IPS-NIHi7 (cell line): ENCODE data around the gene HCRTR1.

Source experiments
- DNase-seq: peaks from one replicate; pipeline ENCODE4 v3.0.0; 2012; ENCODE audit warnings: mixed read lengths; ENCODE audit errors: extremely low spot score

HCRTR1 gene

DNA sequence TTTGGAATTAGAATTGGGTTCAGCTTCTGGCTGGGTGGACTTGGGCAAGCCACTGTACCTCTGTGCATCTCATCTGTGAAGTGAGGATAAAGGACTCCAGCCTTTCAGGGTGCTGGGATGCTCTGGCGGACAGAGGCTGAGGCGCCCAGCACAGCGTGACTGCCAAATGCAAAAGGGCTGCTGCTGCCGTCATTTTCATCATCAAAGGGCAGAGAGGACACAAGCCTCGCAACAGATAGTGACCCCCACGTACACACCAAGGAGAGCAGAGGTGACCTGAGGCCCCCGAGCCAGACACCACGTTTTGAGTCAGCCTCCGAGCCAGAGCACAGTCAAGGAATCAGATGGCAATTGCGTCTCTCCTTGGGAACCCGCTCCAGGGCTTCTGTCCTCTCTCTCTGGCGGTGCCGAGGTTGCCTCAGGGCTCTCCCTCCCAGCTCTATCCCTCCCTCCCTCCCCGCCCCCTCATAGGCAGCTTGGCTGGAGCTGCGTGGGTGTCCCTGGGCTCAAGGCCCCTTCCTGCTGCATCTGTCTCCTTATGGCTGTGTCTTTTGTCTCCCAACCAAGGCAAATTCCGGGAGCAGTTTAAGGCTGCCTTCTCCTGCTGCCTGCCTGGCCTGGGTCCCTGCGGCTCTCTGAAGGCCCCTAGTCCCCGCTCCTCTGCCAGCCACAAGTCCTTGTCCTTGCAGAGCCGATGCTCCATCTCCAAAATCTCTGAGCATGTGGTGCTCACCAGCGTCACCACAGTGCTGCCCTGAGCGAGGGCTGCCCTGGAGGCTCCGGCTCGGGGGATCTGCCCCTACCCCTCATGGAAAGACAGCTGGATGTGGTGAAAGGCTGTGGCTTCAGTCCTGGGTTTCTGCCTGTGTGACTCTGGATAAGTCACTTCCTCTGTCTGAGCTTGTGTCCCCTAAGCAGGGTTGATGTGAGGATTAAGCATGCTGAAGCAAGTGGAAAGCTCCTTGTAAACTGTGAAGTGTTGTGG lies 9.0 kb downstream of the HCRTR1 start:
- peak; percentile 67 for DNase-seq

DNA sequence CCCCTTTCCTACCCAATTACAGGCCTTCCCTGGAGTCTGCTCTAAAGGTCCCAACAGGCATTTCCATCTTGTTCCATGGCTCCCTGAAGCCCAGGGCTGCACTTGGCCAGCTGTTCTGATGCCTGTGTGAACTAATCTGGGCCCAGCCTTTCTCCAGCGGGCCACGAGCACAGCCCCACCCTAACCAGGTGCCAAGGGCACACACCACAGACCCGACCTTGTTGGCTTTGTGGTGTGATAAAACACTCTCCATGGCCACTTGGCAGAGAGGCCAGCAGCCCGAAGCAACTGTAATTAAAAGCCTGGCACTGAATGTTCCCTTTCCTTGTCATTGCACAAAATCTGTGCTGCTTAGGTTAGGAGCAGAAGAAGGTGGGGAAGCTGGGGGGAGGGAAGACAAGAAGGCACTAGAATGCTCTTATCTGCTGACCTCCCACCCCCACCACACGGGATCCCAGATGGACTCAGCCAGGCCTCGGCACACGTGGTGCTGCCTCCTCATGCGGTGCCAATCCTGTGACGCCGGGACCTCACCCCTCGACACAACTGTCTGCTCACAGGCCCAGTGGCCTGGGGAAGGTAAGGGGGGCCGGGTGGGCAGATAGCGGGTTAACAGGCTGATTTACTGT lies 9.9 kb downstream of the HCRTR1 start:
- no peak for DNase-seq

DNA sequence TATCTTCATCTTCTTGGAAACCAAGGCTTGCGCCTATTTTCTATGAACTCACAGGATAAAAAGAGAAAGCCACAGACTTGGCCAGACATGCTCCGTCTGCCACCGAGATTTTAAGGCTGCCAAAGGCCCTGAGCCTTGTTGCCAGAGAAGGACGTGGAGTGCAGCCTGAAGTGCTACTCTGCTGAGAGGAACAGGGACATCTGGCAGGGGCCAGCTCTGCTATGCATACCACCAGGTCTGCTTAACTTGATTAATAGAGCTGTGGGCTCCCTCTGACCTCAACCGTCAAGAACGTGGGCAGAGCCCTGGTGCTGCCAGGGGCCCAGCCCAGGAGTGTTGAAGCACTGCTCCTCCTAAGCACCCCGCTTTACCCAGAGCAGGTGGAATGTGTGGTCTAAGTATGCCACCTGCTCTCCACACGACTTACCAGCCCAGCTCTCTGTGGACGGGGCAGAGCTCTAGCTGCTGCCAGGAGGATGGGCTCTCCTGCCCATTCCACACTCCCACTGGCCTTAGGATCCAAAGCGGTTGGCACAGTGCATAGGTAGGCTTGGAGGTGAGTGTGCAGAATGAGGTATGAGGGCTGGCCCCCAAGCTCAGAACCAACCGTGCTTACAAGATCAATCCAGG lies 10.6 kb downstream of the HCRTR1 start:
- DNase-seq = no peak

DNA sequence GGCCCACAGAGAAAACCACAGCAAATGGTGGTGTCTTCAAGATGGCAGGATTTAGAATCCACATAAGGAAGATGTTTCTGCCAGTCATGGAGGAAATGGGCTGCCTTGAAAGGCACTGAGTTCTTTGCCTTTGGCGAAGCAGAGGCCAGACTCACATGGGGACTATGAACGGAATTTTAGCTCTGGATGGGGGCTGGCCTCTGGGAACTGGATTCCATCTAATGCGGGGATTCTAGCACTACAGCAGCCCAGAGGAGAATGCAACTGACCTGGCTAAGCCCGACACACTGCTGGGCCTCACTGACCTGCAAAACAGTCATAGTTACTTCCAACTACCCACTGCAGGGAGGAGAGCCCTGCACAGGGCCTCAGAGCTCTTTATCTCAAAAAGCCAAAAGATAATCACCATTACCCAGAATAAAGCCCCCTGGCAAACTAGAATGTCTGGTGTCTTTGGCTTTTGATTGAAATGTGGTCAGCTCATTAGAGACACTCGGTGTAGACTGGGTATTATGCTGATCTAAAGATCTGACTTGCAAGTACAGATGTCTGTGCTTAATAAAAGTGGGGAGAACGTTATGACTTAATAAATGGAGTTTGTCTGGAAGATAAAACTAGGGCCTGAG lies 11.6 kb downstream of the HCRTR1 start:
- DNase-seq = no peak

DNA sequence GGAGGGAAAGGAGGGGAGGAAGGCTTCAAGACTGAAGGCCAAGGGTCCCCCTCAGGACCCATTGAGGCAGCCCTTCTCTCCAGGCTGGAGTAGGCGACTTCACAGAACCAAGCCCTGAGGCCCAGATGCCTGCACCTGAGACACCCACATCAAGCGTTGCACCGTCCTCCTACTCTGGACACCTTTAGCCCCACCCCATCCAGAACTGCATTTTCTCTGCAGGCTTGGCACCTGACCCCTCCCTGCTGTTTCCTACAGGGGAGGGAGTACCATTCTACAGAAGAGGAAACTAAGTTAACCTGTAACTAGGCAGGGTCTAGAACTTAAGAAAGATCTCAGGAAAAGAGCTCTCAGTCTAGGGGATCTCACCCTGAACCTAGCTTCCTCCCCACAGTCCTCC lies 15.2 kb downstream of the HCRTR1 start:
- DNase-seq = no peak

DNA sequence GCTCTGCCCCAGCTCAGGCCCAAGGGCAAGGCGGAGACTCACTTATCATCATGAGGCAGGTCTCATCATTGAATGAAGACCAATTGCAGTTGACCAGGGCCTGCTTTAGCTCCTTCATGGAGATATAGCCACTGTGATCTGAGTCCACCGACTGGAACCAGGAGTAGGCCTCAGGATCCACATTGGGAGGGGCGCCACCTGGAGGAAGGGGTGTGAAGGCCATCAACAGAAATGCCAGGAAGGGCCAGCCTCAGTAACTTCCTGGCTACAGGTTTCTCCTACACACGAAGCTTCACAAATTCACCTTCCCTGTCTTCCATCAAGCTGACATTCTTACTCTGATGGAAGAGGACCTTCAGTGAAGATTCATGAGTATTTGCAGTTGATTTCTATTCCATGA lies 15.6 kb downstream of the HCRTR1 start:
- DNase-seq = peak; percentile 64

DNA sequence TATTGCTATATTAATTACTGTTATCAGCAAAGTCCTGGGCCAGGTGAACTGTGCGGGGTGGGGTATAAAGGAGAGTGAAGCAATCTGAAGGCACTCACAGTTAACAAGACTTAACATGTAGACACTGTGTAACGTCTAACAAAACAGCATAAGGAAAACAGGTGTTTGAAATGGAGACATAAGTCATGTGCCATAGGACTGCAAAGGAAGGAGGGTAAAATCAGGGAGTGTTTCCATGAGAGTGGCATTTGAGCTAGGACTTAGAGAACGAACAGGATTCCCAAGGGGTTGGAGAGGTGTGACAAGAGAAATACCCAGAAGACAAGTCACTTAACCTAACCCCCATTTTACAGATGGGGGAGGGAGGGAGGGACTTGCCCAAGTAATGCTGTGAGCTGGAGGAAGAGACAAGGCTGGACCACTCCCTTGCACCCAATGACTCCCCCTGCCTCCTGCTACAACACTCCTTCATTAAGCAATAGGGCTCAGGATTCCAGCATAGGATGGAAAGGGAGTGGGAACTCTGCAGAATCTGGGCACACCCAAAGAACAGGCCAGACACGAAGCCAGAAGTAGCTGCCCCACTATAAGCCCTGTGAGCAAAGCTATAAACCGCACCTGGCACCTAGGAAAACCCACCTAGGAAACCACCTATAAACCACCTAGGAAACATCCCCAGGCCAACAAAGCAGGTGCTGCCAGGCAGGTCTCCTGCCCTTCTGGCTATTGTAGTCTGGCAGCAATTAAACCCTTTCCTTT lies 20.6 kb downstream of the HCRTR1 start:
- DNase-seq = no peak

DNA sequence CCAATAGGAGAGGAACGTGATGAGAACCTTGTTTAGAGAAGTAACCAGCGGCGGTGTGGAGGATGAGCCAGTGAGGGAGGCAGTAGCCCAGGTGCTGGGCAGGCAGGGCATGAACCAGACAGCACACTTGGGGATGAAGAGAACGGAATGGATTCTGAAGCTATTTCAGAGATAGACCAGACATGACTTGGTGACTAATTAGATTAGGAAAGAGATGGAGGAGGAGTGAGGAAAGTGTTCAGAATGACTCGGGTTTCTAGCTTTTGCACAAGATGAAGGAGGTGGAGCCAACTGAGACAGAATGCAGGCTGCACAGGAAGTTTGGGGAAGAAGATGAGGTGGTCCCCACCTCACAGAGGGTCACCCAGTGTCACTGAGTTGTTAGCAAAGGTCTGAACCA lies 22.1 kb downstream of the HCRTR1 start:
- DNase-seq = no peak

DNA sequence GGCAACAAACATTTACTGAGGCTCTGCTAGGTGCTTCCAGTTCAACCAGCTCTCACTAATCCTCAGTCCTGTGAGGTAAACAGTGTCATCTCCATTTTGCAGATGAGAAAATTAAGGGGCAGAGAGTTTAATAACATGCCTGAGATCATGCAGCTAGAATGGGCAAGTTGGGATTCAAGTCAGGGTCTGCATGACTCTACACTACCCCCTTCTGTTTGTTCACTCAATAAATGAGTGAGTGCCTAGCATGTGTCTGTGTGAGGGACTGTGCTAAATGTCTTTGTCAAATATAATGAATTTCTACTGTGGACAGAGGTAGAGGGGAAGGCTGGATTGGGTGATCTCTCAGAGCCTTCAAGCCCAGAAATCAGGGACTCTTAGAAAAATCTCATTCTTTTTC lies 22.7 kb downstream of the HCRTR1 start:
- no peak for DNase-seq

DNA sequence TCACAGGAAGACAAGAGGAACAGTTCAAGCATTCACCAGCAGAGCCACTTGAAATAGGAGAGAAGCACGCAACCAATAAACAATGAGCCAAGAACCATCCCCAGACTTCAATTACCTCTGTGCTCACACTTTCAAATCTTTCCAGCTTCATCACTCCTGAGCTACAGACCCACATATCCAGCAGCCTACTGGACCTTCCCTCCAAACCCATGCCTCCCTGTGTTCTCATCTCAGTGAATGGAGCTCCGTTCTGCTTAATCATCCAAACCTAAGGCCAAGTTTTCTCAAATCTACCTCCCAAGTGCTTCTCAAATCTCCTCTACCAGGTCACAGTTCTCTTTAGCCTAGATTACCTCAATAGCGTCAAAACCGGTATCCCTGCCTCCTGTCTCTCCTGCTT lies 23.5 kb downstream of the HCRTR1 start:
- DNase-seq = no peak

DNA sequence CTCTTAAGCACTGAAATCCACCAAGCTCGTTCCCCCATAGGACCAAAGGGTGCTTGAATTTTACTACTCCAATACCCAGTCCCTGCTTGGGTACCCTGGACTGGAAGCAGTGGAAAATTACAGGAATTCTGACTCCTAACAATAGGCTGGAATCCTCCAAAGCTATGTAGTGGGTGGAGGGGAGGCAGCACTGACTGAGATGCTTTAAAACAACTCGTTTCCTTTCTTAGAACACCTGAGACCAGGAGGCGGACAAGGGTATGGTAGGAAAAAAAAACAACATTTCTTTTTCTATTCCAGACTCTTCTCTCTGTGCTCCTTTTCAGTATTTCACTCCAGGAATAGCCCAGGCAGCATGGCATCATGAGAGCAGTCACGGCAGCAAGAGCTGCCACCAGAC lies 24.9 kb downstream of the HCRTR1 start:
- DNase-seq = no peak

DNA sequence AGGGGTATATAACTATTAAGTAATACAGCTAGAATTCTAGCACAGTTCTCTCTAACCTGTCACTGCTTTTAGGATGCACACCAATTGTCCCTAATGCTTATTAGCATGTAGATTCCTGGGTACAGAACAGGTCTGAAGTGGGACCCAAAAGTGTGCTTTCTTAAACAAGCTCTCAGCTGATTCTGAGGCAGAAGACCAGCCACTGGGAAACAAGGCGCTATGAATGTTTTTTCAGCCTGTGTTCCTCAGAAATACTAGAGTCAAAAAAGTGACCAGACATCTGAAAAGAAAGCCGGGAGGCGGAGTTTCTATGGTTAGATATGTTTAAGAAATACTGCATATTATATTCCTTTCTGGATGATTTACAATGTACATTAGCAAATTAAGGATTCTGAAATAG lies 25.4 kb downstream of the HCRTR1 start:
- DNase-seq = no peak

DNA sequence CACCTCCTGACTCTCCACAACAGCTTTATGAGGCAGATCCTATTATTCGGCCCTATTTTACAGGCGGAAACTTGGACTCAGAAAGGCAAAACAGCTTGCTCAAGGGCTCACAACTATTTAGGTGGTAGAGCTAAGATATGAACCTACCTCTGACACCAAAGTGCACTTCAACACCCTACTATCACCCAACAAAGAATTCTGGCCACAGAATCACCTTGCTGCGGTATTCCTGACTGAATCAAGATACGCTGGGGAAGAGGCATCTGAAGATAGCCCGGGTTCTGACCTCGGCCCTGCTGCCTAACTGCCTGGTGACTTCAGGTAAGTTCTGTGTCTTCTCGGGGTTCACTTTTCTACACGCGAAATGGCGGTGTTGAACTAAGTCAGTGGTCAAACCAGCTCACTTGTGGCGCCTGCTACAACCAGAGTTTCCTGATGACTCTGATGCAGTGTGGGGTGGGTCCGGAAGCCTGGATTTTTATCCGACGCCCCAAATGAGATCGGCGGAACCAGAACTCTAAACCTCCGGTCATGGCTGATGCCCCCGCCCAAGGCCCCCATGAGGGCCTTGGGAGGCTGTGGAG lies 26.6 kb downstream of the HCRTR1 start:
- no peak for DNase-seq

DNA sequence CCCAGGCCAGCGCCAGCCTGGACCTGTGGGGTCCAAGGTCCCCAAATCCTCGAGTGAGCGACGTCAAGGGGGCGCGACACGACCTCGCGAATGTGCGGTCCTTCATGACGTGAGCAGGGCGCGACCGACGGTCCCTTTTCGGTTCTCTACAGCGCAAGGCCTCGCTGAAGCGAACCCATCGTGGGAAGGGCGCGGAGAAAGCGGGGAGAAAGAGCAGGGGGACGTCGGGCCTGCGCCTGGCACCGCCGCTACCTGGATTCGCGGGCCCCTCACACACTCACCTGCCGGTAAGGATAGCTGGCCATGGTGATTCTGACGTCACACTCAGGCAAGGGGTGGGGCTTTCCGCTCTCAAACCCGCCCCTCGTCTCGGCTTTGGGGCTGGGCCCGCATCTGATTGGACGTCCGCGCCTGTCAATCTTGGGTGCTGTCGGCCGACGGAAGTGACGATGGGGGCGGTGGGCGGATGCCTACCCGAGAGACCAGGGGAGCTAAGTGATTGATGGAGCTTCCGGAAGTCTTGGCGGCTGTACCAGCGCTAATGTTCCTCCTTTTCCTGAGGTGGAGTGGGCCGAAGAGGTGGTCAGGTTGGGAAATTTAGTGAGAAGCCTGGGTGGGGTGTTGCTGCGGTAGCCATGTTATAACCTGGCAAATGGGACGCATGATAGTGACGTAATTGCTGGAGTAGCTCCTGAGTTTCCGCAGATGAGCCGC lies 27.2 kb downstream of the HCRTR1 start, which contains the start of gene PEF1:
Gene PEF1, minus strand, starts transcription at position 317 of the 714 bp plus-strand sequence. Its CDS starts 12 bp downstream, at position 305.
- peak; percentile 99 for DNase-seq

DNA sequence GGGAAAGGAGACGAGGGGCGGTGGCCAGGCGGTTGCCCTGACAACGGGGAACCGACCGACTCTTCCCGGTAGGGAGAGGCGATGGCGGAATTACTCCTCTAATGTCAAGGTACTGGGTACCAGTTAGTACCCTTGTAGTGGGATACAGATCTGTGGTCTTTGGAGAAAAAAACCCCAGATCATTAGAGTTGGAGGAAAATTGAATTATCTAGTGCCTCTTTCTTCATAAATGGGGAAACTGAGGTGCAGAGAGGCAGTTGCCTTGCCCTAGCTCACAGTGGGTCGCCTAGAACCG lies 27.7 kb downstream of the HCRTR1 start:
- DNase-seq = no peak

DNA sequence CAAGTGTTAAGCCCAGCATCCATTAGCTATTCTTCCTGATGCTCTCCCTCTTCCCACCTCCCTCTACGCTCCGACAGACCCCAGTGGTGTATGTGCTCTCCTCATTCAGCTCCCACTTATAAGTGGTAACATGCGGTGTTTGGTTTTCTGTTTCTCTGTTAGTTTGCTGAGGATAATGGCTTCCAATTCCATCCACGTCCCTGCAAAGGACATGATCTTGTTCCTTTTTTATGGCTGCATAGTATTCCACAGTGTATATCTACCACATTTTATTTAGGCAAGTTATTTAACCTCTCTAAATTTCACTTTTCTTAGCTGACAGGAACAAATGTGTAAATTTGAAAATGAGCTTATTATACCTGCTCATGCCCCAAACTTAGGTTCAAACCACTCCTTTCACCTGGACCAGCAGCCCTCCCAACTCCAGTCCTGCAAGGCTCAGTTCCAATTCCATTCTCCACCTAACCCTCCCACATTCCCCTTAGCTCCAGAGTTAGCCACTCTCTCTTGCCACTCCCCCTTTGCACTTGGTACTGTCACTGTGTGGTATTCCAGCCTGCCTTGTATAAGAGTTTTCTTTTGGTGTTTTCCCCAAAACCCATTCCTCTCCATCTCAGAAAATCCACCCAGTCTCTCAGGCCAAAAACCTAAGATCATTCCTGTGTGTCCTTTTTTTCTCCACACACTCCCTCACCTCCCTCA lies 28.9 kb downstream of the HCRTR1 start:
- DNase-seq = no peak

DNA sequence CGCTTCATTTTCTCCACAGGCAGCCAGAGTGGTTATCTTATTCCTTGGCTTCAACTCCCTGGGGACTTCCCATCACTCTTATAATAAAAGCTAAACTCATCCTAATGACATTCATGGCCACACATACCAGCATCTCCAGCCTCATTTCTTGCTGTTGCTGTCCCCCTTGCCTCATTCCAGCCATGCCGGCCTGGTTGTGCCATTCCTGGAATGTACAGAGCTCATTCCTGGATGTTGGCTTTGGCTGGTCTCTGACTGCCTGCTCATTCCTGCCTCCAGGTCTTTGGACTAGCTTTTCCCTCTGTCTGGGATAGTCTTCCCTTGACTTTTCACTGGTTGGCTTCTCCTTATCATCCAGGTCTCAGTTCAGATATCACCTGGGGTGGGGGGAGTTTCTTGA lies 29.6 kb downstream of the HCRTR1 start:
- no peak for DNase-seq

DNA sequence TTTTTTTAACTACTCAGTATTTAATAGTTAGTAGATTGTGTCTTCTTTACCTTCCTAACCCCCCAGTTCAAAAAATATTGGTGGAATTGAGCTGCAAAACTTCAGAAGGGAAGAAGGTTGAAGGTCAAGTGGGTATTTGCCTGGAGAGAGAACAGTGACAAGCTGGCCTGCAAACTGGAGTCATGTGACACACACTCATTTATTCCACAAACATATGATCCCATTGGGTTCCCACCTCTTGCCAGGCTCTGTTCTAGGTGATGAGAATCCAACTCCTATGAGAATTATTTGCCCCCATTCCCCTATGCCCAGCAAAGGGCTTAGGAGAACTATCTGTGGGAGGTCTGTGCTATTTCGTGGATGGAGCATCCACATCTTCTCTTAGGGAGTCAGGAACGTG lies 30.7 kb downstream of the HCRTR1 start:
- no peak for DNase-seq

DNA sequence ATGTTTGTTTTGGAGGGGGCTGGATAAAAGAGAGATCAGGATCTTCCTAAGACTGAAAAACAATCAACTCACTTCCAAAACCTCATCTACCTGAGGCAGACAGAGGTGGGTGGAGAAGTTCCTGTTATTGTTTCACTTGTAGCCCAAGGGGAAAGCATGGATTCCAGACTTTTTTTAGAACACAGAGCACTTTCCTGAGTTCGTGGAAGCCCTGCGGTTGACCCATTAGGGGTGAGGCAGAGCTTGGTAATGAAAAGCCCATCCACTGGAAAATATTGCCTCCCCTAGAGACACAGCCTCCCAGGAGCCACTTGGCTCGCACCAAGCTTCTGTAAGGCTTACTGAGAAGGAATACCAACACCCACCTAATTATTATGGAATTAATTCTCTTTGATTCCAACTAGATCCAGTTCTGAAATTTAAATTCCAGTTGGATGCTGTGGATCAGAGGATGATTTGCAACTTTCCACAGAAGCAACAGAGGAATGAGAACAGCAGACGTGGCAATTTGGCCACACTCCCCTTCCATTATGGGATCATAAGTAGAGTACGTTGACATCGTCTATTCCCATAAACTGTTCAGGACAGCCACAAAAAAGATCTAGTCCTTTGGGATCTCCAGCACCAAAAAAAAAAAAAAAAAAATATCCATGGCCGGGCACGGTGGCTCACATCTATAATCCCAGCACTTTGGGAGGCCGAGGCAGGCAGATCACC lies 31.3 kb downstream of the HCRTR1 start:
- no peak for DNase-seq
